Activated naive CD4-positive, alpha-beta T cell treated with anti-CD3 and anti-CD28 coated beads, Interleukin-2, amount 10 ng/mL, durations not matched to agents 7 days and 5 days (primary cell): ENCODE data around the gene CEP170B.
A peak's percentile ranks its signal among the peaks of the same experiment; 100 is the strongest.
"Not testable (repeated sequence)": the region's sequence is repeated elsewhere in the genome, so short reads cannot be mapped to it uniquely, and the experiment has no call there.

Experiments used
- CTCF ChIA-PET: fragments of 350-600 bp; sonication (Branson Sonifier 250); formaldehyde crosslinking; loops from one replicate; lab custom pipeline; 2021; ENCODE audit warnings: antibody characterized with exemption; lab: Charles Lee
- DNase-seq: peaks from one replicate; pipeline ENCODE4 v3.0.0-alpha.2; 2020
- H3K27ac Mint-ChIP-seq: one replicate; pipeline ENCODE4 v1.8.0; 2021; ENCODE audit warnings: mild to moderate bottlenecking, moderate library complexity, mixed read lengths
- H3K27me3 Mint-ChIP-seq: one replicate; pipeline ENCODE4 v1.8.0; 2021; ENCODE audit warnings: mild to moderate bottlenecking, mixed read lengths
- H3K36me3 Mint-ChIP-seq: one replicate; pipeline ENCODE4 v1.8.0; 2021; ENCODE audit warnings: mixed read lengths
- H3K4me1 Mint-ChIP-seq: one replicate; pipeline ENCODE4 v1.8.0; 2021; ENCODE audit warnings: mixed read lengths
- H3K4me3 Mint-ChIP-seq: one replicate; pipeline ENCODE4 v1.8.0; 2021; ENCODE audit warnings: mild to moderate bottlenecking, moderate library complexity, mixed read lengths
- H3K9me3 Mint-ChIP-seq: one replicate; pipeline ENCODE4 v1.8.0; 2021; ENCODE audit warnings: mixed read lengths

The CEP170B gene

GRCh38 chr14:104856869-104857860, 7.9 kb upstream of the CEP170B start:
- no peaks in the 10 kb centered on the region for H3K9me3 Mint-ChIP-seq
- H3K4me3 Mint-ChIP-seq = no peak overlapping the region
- no peaks in the 10 kb centered on the region for H3K4me1 Mint-ChIP-seq
- DNase-seq = no peak
- no peaks in the 10 kb centered on the region for H3K36me3 Mint-ChIP-seq
- peaks cover 12% of the 10 kb centered on the region for H3K27me3 Mint-ChIP-seq
- H3K27ac Mint-ChIP-seq = no peak overlapping the region
- CTCF ChIA-PET = no interaction called here

- H3K4me3 Mint-ChIP-seq, H3K9me3 Mint-ChIP-seq, CTCF ChIA-PET, H3K27me3 Mint-ChIP-seq, H3K4me1 Mint-ChIP-seq, H3K36me3 Mint-ChIP-seq, H3K27ac Mint-ChIP-seq, DNase-seq: not testable (repeated sequence)
These were observed 7.1 kb upstream of the CEP170B start for GRCh38 chr14:104857931-104858330.

GRCh38 chr14:104858811-104859426, 6.1 kb upstream of the CEP170B start:
- Mint-ChIP-seq H3K4me1 (no peaks in the 10 kb centered on the region), H3K27ac (no peak overlapping the region), H3K9me3 (no peaks in the 10 kb centered on the region), H3K27me3 (peaks cover 1% of the 10 kb centered on the region), H3K36me3 (no peaks in the 10 kb centered on the region), H3K4me3 (no peak overlapping the region)
- DNase-seq = no peak
- CTCF ChIA-PET = no interaction called here

GRCh38 chr14:104859900-104860299, 5.2 kb upstream of the CEP170B start:
- CTCF ChIA-PET = no interaction called here
- no peak for DNase-seq

GRCh38 chr14:104860414-104860813, 4.7 kb upstream of the CEP170B start:
- DNase-seq = no peak
- Mint-ChIP-seq H3K27me3 (no peaks in the 10 kb centered on the region), H3K9me3 (no peaks in the 10 kb centered on the region), H3K36me3 (no peaks in the 10 kb centered on the region), H3K27ac (no peak overlapping the region), H3K4me3 (no peak overlapping the region), H3K4me1 (peaks cover 4% of the 10 kb centered on the region)
- CTCF ChIA-PET = no interaction called here

More at GRCh38 chr14:104859900-104860299, 5.2 kb upstream of the CEP170B start:
- Mint-ChIP-seq H3K4me1 (peaks cover 4% of the 10 kb centered on the region), H3K27ac (no peak overlapping the region), H3K36me3 (no peaks in the 10 kb centered on the region), H3K4me3 (no peak overlapping the region), H3K9me3 (no peaks in the 10 kb centered on the region), H3K27me3 (no peaks in the 10 kb centered on the region)

GRCh38 chr14:104863131-104863862, 1.8 kb upstream of the CEP170B start:
- H3K36me3 Mint-ChIP-seq = no peaks in the 10 kb centered on the region
- DNase-seq = no peak
- no peaks in the 10 kb centered on the region for H3K9me3 Mint-ChIP-seq
- H3K27me3 Mint-ChIP-seq = peaks cover 26% of the 10 kb centered on the region
- H3K4me3 Mint-ChIP-seq = no peak overlapping the region
- H3K4me1 Mint-ChIP-seq = peaks cover 13% of the 10 kb centered on the region
- CTCF ChIA-PET = no interaction called here
- no peak overlapping the region for H3K27ac Mint-ChIP-seq

- CTCF ChIA-PET = no interaction called here
- Mint-ChIP-seq H3K4me1 (peaks cover 13% of the 10 kb centered on the region), H3K9me3 (no peaks in the 10 kb centered on the region), H3K36me3 (no peaks in the 10 kb centered on the region), H3K4me3 (no peak overlapping the region), H3K27me3 (peaks cover 26% of the 10 kb centered on the region), H3K27ac (no peak overlapping the region)
- DNase-seq = no peak
These were observed 1.2 kb upstream of the CEP170B start for GRCh38 chr14:104863923-104864266.

GRCh38 chr14:104864267-104865080, 594 bp upstream of the CEP170B start:
- DNase-seq = peak; percentile 33
- Mint-ChIP-seq H3K27ac (no peak overlapping the region), H3K27me3 (peaks cover 26% of the 10 kb centered on the region), H3K4me1 (peaks cover 13% of the 10 kb centered on the region), H3K4me3 (peak overlapping the region; percentile 47), H3K9me3 (no peaks in the 10 kb centered on the region), H3K36me3 (no peaks in the 10 kb centered on the region)
- CTCF ChIA-PET = no interaction called here

GRCh38 chr14:104865631-104866441, 768 bp downstream of the CEP170B start:
- peaks cover 26% of the 10 kb centered on the region for H3K27me3 Mint-ChIP-seq
- H3K4me1 Mint-ChIP-seq = peaks cover 13% of the 10 kb centered on the region
- no peaks in the 10 kb centered on the region for H3K9me3 Mint-ChIP-seq
- peak; percentile 65 for DNase-seq
- CTCF ChIA-PET = no interaction called here
- H3K4me3 Mint-ChIP-seq = peak overlapping the region; percentile 65
- no peak overlapping the region for H3K27ac Mint-ChIP-seq
- H3K36me3 Mint-ChIP-seq = no peaks in the 10 kb centered on the region

- H3K4me1 Mint-ChIP-seq = peaks cover 13% of the 10 kb centered on the region
- H3K27me3 Mint-ChIP-seq = peaks cover 26% of the 10 kb centered on the region
- CTCF ChIA-PET = no interaction called here
- peak overlapping the region; percentile 65 for H3K4me3 Mint-ChIP-seq
- H3K27ac Mint-ChIP-seq = peak overlapping the region; percentile 60
- no peak for DNase-seq
- H3K36me3 Mint-ChIP-seq = no peaks in the 10 kb centered on the region
- no peaks in the 10 kb centered on the region for H3K9me3 Mint-ChIP-seq
These were observed 1.6 kb downstream of the CEP170B start for GRCh38 chr14:104866451-104867370.

GRCh38 chr14:104867371-104868059, 2.4 kb downstream of the CEP170B start:
- CTCF ChIA-PET = no interaction called here
- DNase-seq = no peak
- Mint-ChIP-seq H3K27me3 (peaks cover 28% of the 10 kb centered on the region), H3K36me3 (no peaks in the 10 kb centered on the region), H3K4me1 (peaks cover 14% of the 10 kb centered on the region), H3K4me3 (peak overlapping the region; percentile 40), H3K9me3 (no peaks in the 10 kb centered on the region), H3K27ac (no peak overlapping the region)
